GM18511 (cell line): ENCODE data around the gene CCDC28A.

Experiments
- ATAC-seq: cut with Tn5 transposase; IDR thresholded peaks from one replicate; pipeline ENCODE4 v1.9.1; 2021; ENCODE audit warnings: mild to moderate bottlenecking, moderate library complexity; ENCODE audit not compliant: unreplicated experiment

Gene CCDC28A

DNA sequence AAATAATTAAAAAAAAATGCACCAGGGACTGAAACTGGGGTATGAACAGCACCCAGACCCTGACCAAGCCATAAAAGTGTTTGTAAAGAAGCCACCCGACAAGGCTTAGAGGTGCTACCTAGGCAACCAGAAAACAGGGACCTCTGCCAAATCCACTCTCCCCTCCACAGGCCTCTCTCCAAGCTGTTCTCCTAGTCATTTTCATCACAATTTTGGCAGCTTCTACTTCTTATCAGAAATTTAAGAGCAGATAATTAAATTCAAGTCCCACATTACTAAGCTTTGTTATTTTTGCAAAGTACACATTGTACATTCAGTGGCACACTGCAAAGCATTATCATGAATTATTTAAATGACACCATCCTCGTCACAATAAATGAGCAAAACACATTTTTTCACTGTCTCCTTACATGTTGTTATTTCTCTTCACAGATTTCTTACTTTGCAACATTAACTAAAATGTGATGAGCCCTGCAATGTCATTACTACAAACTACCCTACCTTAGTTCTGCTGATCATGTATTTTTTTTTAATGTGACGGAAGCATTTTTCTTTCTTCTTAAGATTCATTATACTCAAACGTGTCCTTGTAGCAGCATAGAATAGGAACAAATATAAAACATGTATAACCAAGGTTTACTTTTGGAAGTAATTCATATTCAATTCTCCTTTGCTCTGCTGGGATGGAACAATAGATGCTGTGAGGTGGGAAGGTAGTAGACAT, 60.4 kb downstream of the CCDC28A start:
- ATAC-seq: no peak

- ATAC-seq: no peak
These were observed 63.7 kb downstream of the CCDC28A start for GRCh38 chr6:138837246-138837645.
